Activated B cell treated with CpG ODN at 0.5 μM for 24 hours (primary cell): ENCODE results near the gene MORN1. TPM values are rescaled to one million over a fixed set of nuclear protein-coding genes. Genes with fewer than 3 reads are reported as not detected.

Experiments used
- ATAC-seq: fragments of 200-7000 bp; cut with Tn5 transposase; one replicate; pipeline ENCODE4 v1.10.0; 2021; ENCODE audit warnings: low read depth, mild to moderate bottlenecking, moderate library complexity
- CTCF ChIA-PET: fragments of 350-600 bp; sonication (Branson Sonifier 250); formaldehyde crosslinking; loops from one replicate; lab custom pipeline; 2021; ENCODE audit warnings: antibody characterized with exemption; lab: Charles Lee
- POLR2A ChIA-PET: fragments of 350-600 bp; sonication (Branson Sonifier 250); formaldehyde crosslinking; loops from one replicate; lab custom pipeline; 2021; ENCODE audit warnings: antibody characterized with exemption; lab: Charles Lee
- DNase-seq: peaks from one replicate; pipeline ENCODE4 v3.0.0; 2022
- H3K27ac Mint-ChIP-seq: one replicate; pipeline ENCODE4 v1.8.0; 2020; ENCODE audit warnings: mixed read lengths
- H3K27me3 Mint-ChIP-seq: one replicate; pipeline ENCODE4 v1.8.0; 2021; ENCODE audit warnings: mixed read lengths
- H3K36me3 Mint-ChIP-seq: one replicate; pipeline ENCODE4 v1.8.0; 2021; ENCODE audit warnings: low read depth, mixed read lengths
- H3K4me1 Mint-ChIP-seq: one replicate; pipeline ENCODE4 v1.8.0; 2021; ENCODE audit warnings: mixed read lengths
- H3K4me3 Mint-ChIP-seq: one replicate; pipeline ENCODE4 v1.8.0; 2020; ENCODE audit warnings: mild to moderate bottlenecking, mixed read lengths
- H3K9me3 Mint-ChIP-seq: one replicate; pipeline ENCODE4 v1.8.0; 2020; ENCODE audit warnings: mixed read lengths
- intact Hi-C: fragments of 100-400 bp; cut with micrococcal nuclease; formaldehyde crosslinking; loops from one replicate; pipeline ENCODE4 v1.15.1; 2024
- total RNA-seq: library from RNA; stranded (reverse); gene quantifications from 2 replicates; pipeline ENCODE4 v1.2.3, GENCODE V29; 2022
- TF ChIP-seq, protein P1 (sequence below): fragments of 200-600 bp; IDR thresholded peaks from one replicate; pipeline ENCODE4 v1.8.0; 2022; ENCODE audit warnings: antibody characterized with exemption, mild to moderate bottlenecking

Gene MORN1
- total RNA-seq, 1 donor from 2014 or later = 17.8 TPM

DNA sequence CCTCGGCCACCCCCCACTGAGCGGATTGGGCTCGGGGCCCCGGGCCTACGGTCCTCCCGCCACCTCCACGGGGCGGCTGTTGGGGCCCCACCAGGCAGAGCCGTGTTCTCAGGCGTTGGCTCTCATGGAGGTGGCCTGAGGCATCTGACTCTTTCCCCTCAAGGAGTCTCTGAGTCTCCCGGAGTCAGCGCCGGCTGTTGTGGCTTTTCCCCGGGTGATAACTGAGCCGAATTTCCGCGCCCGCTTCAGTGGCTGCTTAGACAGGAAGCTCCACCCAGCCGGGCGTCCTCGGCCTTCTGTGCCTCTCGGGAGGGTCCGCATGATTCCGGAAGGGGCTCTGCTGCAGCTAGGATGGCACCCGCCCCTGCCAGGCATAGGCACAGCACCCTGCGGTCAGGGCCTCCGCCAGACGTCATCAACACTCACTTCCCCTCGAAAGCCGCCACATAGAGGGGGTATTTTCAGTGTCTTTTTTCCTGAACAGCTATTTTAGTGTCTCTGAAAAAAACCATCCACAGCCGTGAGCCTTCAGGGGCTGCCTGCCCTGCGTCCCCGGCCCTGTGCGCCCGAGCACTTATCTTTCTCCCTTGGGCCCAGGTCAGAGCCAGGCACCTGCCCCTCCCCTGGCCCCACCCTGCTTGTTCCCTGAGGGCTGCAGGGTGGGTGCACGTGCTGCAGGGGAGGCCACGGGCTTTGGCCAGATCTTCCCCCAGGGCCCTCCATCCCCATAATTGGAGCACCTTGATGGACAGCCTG is 90.3 kb downstream of the MORN1 start:
- no peaks in the 10 kb centered on the region for H3K9me3 Mint-ChIP-seq
- CTCF ChIA-PET = interaction anchor here (0.7 to 2.8 kb wide), 7 partner anchors 9 to 285 kb away, joined by 3 to 18 read pairs (median 6); partner anchors contain the start of gene FAAP20

DNA sequence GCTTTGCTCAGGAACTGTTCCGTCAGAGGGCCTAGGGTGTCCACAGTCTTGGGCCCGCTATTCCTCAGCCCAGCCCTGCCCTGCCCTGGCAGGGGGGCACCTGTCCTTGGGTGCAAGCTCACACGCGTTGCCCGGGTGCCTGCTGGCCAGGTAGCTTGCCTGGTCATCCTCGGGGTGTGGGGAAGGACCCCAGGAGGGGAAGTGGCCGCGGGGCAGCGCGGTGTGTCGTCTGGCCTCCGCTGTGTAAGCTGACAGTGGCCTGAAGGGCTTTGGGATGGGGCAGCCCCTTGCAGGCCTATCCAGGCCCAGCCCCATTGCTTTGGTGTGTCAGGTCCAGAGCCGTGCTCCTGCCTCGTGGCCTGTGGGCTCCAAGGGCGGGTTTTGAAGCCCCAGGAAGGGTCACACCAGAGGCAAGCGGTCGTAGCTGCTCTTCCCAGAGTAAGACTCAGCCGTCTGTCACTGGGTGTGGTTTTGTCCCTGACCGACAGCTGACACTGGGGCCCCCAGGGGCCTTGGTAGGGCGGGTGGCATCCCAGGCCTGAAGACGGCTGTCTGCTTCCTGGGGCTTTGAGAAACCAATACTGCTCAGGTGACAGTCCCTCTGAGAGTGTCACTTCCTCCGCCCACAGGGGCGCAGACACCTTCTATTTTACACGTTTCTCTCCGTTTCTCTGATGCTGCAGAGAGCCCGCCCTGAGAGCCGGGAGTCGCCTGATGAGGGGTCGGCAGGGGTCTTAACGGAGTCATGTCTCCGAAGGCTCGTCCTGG is 91.2 kb downstream of the MORN1 start:
- H3K27ac Mint-ChIP-seq = peak overlapping the region; percentile 97

More for the DNA sequence above, 90.3 kb downstream of the MORN1 start:
- TF ChIP-seq, protein P1, sequence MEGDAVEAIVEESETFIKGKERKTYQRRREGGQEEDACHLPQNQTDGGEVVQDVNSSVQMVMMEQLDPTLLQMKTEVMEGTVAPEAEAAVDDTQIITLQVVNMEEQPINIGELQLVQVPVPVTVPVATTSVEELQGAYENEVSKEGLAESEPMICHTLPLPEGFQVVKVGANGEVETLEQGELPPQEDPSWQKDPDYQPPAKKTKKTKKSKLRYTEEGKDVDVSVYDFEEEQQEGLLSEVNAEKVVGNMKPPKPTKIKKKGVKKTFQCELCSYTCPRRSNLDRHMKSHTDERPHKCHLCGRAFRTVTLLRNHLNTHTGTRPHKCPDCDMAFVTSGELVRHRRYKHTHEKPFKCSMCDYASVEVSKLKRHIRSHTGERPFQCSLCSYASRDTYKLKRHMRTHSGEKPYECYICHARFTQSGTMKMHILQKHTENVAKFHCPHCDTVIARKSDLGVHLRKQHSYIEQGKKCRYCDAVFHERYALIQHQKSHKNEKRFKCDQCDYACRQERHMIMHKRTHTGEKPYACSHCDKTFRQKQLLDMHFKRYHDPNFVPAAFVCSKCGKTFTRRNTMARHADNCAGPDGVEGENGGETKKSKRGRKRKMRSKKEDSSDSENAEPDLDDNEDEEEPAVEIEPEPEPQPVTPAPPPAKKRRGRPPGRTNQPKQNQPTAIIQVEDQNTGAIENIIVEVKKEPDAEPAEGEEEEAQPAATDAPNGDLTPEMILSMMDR = no peak
- peak; percentile 82 for ATAC-seq
- intact Hi-C loops = loop anchor here (1.0 to 2.0 kb wide), 14 partner anchors 10 to 286 kb away; partner anchors contain the start of genes MORN1, PEX10, PRXL2B and RER1
- H3K4me1 Mint-ChIP-seq = peaks cover 65% of the 10 kb centered on the region
- peak overlapping the region; percentile 97 for H3K27ac Mint-ChIP-seq
- H3K36me3 Mint-ChIP-seq = peaks cover 24% of the 10 kb centered on the region
- POLR2A ChIA-PET = interaction anchor here (0.6 to 6.5 kb wide), 32 partner anchors 10 to 437 kb away, joined by 3 to 100 read pairs (median 6); partner anchors contain the start of genes FAAP20, MORN1, PANK4 and PRXL2B
- H3K27me3 Mint-ChIP-seq = no peaks in the 10 kb centered on the region
- H3K4me3 Mint-ChIP-seq = peak overlapping the region; percentile 85
- peak; percentile 86 for DNase-seq

DNA sequence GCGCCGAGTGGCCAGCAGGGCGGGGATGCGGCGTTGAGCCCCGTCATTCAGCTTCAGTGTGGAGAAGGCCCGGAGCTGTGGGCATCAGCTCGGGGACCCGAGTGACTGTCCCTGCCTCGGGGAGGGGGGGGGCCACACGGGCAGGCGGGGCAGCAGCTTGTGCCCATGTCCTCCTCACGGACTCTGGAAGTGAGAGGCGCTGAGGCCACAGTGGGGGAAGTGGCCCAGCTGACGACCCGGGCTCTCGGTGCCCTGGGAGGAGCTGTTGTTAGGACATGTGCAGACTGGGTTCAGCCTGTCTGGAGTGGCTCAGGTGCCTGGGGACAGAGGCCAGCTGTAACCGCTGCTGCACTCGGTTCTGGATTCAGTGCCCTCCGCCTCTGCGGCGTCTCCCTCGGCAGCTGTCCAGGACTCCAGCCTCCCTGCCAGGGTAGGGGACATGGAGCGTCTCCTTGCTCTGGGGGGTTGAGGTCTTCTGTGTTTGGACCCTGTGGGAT is 92.2 kb downstream of the MORN1 start:
- peaks cover 81% of the 10 kb centered on the region for H3K4me1 Mint-ChIP-seq
- H3K4me3 Mint-ChIP-seq = peak overlapping the region; percentile 19
- DNase-seq = no peak
- ATAC-seq = no peak
- H3K27me3 Mint-ChIP-seq = no peaks in the 10 kb centered on the region
- CTCF ChIA-PET = interaction anchor here (0.7 to 2.4 kb wide), 2 partner anchors 12 to 13 kb away, joined by 3 to 18 read pairs; no protein-coding TSS in a partner anchor
- intact Hi-C loops = no loop called here
- no peaks in the 10 kb centered on the region for H3K9me3 Mint-ChIP-seq
- peak overlapping the region; percentile 61 for H3K27ac Mint-ChIP-seq
- peaks cover 15% of the 10 kb centered on the region for H3K36me3 Mint-ChIP-seq
- TF ChIP-seq, protein P1 = no peak
- POLR2A ChIA-PET = interaction anchor here (0.7 to 6.5 kb wide), 7 partner anchors 8 to 105 kb away, joined by 4 to 100 read pairs (median 42); partner anchors contain the start of gene FAAP20

More for the DNA sequence above, 91.2 kb downstream of the MORN1 start:
- intact Hi-C loops = loop anchor here (2.0 kb wide), 2 partner anchors 91 to 287 kb away; partner anchors contain the start of genes MORN1, PRXL2B and RER1
- TF ChIP-seq, protein P1 = no peak
- peaks cover 22% of the 10 kb centered on the region for H3K36me3 Mint-ChIP-seq
- H3K4me3 Mint-ChIP-seq = peak overlapping the region; percentile 85
- H3K27me3 Mint-ChIP-seq = no peaks in the 10 kb centered on the region
- ChIA-PET POLR2A (interaction anchor here (0.6 to 6.5 kb wide), 23 partner anchors 9 to 528 kb away, joined by 3 to 100 read pairs (median 11); partner anchors contain the start of genes FAAP20, MORN1, PRXL2B and RER1), CTCF (interaction anchor here (0.7 to 2.8 kb wide), 6 partner anchors 9 to 285 kb away, joined by 3 to 18 read pairs (median 8); partner anchors contain the start of gene FAAP20)
- DNase-seq (peak; percentile 75), ATAC-seq (peak; percentile 67)
- no peaks in the 10 kb centered on the region for H3K9me3 Mint-ChIP-seq
- peaks cover 73% of the 10 kb centered on the region for H3K4me1 Mint-ChIP-seq

DNA sequence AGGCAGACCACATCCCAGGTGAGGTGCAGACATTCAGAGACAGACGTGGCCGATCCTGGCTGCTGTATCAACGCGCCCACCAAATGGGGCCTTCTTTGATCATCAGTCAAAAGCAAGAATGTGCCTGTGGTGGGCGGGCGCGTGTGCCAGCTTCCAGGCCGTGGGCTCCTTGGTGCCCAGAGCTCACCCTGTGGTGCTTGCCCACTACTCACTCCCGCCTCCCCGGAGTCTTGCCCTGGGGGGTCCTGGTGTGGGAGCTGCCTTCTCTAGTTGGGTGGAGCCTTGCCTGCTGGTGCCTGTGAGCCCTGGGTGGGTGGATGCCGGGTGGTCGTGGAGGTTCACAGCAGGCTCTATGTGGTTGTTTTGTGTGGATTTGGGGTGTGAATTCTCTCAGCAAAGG is 92.7 kb downstream of the MORN1 start:
- Mint-ChIP-seq H3K27ac (peak overlapping the region; percentile 35), H3K9me3 (no peaks in the 10 kb centered on the region), H3K36me3 (peaks cover 13% of the 10 kb centered on the region), H3K4me3 (peak overlapping the region; percentile 19), H3K4me1 (peaks cover 86% of the 10 kb centered on the region), H3K27me3 (no peaks in the 10 kb centered on the region)
- ATAC-seq (no peak), DNase-seq (no peak)
- POLR2A ChIA-PET = interaction anchor here (0.7 to 6.5 kb wide), 6 partner anchors 8 to 104 kb away, joined by 4 to 100 read pairs (median 44); partner anchors contain the start of gene FAAP20
- intact Hi-C loops = no loop called here
- TF ChIP-seq, protein P1 = no peak
- CTCF ChIA-PET = interaction anchor here (0.7 kb wide), 1 partner anchor 13 kb away, joined by 3 read pairs; no protein-coding TSS in a partner anchor
